ENCODE results near the gene TTLL12.

GRCh38 chr22:43227239-43227630, 40.3 kb upstream of the TTLL12 start:
- TF ChIP-seq EZH2phosphoT487 (IDR thresholded peaks at IDR 0.05; ENCODE audit: insufficient read depth, low read depth): no peak
- no peak for TF ChIP-seq EZH2 (IDR thresholded peaks at IDR 0.05; ENCODE audit: insufficient read depth, poor library complexity, severe bottlenecking)
